Hypothalamus (tissue), 51 donors: ENCODE data around the gene SLC10A6.
"Not testable (repeated sequence)": the region's sequence is repeated elsewhere in the genome, so short reads cannot be mapped to it uniquely, and the experiment has no call there.

Experiments
- DNase-seq, 51 donors: peaks; one replicate each; lab custom pipeline; 2025; lab: John Stamatoyannopoulos, UW

SLC10A6 gene

GRCh38 chr4:86848732-86849619 is at the start of gene SLC10A6:
Gene SLC10A6, minus strand, starts transcription at chr4:86849384. Its CDS starts 269 bp downstream, at chr4:86849115.
- peak in 5 of 51 donors; percentile 0 to 20 (median 2) for DNase-seq

- no peak for DNase-seq
Observed at GRCh38 chr4:86898562-86898961, 49.4 kb upstream of the SLC10A6 start.

GRCh38 chr4:86896596-86896995 is 47.4 kb upstream of the SLC10A6 start:
- no peak for DNase-seq

GRCh38 chr4:86895692-86896488 is 46.7 kb upstream of the SLC10A6 start:
- DNase-seq = peak in 3 of 51 donors; percentile 7 to 70 (median 45)

GRCh38 chr4:86894455-86894854 is 45.3 kb upstream of the SLC10A6 start:
- DNase-seq = no peak

- DNase-seq = no peak
Observed at GRCh38 chr4:86893136-86893535, 44.0 kb upstream of the SLC10A6 start.

GRCh38 chr4:86892636-86892960 is 43.4 kb upstream of the SLC10A6 start:
- peak in 4 of 51 donors; percentile 30 to 73 (median 58) for DNase-seq

GRCh38 chr4:86891762-86892635 is 42.8 kb upstream of the SLC10A6 start, which contains the start of gene C4orf36:
Gene C4orf36, minus strand, starts transcription at chr4:86892422. Its CDS starts 902 bp downstream, at chr4:86891520.
- DNase-seq = peak in 46 of 51 donors; percentile 14 to 74 (median 37)

- DNase-seq = no peak
Observed at GRCh38 chr4:86890790-86891189, 41.6 kb upstream of the SLC10A6 start.

- DNase-seq = no peak
Observed at GRCh38 chr4:86879641-86880040, 30.5 kb upstream of the SLC10A6 start.

- DNase-seq = no peak
Observed at GRCh38 chr4:86878640-86879039, 29.5 kb upstream of the SLC10A6 start.

- DNase-seq = no peak
Observed at GRCh38 chr4:86876894-86877685, 27.9 kb upstream of the SLC10A6 start.

- DNase-seq = not testable (repeated sequence)
Observed at GRCh38 chr4:86875436-86875835, 26.3 kb upstream of the SLC10A6 start.

- no peak for DNase-seq
Observed at GRCh38 chr4:86872135-86872534, 23.0 kb upstream of the SLC10A6 start.

GRCh38 chr4:86870442-86871069 is 21.4 kb upstream of the SLC10A6 start:
- DNase-seq = no peak

- DNase-seq = no peak
Observed at GRCh38 chr4:86857341-86858052, 8.3 kb upstream of the SLC10A6 start.

GRCh38 chr4:86856896-86857295 is 7.7 kb upstream of the SLC10A6 start:
- DNase-seq = no peak

GRCh38 chr4:86855572-86855971 is 6.4 kb upstream of the SLC10A6 start:
- DNase-seq = no peak

- no peak for DNase-seq
Observed at GRCh38 chr4:86853209-86853608, 4.0 kb upstream of the SLC10A6 start.
